Islet precursor cell (in vitro differentiated cells): ENCODE measurements around the gene CLSTN2.

Experiments
- DNase-seq: peaks from one replicate; pipeline ENCODE4 v3.0.0-alpha.2; 2018

The CLSTN2 gene

GRCh38 chr3:140467796-140468315 lies 532.9 kb downstream of the CLSTN2 start:
- peak; percentile 22 for DNase-seq

DNA sequence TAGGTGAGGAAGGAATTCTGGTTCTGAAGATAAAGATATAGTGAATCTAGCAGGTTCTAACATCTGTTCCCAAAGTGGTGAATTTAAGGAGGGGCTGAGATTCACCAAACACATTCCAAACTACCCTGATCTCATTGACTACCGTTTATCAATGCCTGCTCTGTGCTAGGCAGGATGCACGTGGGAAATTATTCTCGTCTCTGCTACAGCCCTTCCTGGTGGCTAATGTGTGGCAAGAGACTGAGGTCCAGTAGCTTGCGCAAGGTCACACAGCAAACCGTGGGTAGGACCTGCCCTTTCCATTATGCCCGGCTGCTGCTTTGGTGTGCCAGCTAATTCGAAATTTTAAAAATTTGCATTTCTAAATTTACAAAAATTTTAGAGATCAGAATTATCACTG lies 533.4 kb downstream of the CLSTN2 start:
- peak; percentile 43 for DNase-seq

DNA sequence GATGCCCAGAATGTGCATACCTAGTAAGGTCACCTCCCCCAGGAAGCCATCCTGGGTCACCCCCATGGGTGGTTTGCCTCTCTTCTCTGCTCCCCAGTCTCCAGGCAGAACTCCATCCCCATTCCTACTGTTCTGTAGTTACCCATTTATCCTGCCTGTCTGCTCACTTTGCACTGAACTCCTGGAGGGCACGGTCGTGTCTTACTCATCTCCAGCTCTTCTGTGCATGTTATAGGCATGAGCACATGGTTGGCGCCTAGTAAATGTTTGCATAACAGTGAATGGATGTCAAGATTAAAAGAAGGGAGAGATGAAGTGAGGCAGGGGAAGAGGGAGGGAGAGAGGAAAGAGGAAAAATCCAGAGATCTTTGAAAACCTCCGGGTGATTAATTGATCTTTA lies 534.5 kb downstream of the CLSTN2 start:
- DNase-seq = peak; percentile 50

DNA sequence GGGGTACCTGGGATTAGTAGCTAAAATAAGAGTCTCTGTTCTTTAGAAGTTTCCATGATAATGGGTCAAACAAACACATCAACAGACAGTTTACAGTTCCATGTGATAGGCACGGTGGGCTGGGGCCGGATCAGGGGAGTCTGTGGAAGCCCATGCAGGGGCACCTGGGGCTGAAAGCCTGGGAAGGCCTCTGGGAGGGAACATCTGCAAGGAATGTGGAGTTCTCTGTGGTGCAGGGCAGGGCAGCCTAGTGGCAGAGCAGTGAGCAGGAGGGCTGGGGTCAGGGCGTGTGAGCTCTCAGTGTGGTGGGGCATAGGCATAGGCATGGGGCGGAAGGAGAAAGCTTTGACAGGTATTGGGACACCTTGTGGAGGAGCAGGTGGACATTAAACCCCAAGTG lies 535.2 kb downstream of the CLSTN2 start:
- no peak for DNase-seq

- DNase-seq = no peak
Observed at GRCh38 chr3:140470962-140471361, 536.0 kb downstream of the CLSTN2 start.

- DNase-seq = no peak
Observed at GRCh38 chr3:140472306-140473020, 537.5 kb downstream of the CLSTN2 start.

DNA sequence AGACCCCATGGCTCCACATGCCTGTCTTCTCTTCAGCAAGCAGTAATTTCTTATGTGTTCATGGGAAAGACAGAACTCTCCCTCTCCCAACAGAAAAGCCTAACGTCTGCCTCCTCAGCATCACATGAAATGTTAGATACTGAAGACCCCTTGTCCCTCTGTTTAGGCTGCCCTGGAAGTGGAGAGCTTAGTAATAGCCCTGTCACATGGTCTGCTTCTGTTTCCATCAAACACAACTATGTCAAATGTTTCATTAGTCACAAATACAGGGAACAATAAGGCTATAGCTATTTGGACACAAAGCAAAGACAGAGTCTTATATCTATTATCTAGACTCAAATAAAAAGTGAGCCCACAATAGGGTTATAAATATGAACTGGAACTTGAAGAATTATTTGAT lies 552.6 kb downstream of the CLSTN2 start:
- no peak for DNase-seq

- DNase-seq = no peak
Observed at GRCh38 chr3:140493271-140493670, 558.3 kb downstream of the CLSTN2 start.

- DNase-seq = no peak
Observed at GRCh38 chr3:140494970-140495369, 560.0 kb downstream of the CLSTN2 start.

GRCh38 chr3:140497331-140497730 lies 562.3 kb downstream of the CLSTN2 start:
- DNase-seq = no peak

DNA sequence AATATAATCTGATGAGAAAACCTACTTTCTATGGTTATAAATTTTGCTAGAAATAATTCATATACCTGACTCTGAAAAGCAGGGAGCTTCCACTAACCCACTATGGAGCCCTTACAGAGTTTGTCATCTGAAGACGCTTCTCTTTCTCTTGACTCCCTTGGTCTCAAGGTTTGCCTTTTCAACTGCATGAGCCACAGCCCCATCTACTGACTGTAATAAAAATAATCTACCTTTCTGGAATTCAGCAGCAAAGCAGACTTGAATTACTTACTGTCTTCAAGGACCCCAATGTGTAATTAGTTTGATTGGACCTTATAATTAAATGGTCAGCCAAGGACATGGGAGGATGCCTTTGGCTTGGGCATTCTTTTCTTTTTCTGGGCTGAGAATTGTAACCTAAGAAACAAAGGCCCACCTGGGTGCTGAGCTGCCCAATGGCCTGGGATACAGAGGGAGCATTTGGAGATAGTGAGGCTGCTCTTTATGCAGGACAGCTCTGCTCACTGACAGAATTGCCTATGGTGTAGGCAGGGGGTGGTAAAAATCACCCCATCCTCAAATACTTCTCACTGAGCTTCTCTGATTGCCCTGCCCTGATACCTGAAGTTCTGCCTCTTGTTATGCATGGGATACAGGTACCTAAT lies 564.3 kb downstream of the CLSTN2 start:
- DNase-seq = no peak

DNA sequence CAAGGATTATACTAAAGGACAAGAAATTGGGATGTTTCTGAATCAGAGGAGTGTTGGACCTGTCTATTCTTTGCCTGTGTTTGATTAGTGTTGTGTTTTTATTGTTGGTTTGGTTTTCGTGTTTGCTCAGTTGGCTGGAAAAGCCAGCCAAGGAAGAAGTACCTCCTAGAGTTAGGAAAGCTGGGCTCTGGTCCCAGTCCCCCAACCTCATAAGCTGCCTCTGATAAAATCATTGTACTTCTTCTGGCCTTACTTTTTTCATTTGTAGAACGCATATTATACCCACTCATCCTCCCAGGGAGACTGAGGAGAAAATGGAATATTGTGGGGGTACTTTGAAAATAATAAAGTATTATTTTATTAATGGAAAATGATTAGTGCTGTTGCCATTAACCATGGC lies 565.5 kb downstream of the CLSTN2 start:
- DNase-seq = no peak

DNA sequence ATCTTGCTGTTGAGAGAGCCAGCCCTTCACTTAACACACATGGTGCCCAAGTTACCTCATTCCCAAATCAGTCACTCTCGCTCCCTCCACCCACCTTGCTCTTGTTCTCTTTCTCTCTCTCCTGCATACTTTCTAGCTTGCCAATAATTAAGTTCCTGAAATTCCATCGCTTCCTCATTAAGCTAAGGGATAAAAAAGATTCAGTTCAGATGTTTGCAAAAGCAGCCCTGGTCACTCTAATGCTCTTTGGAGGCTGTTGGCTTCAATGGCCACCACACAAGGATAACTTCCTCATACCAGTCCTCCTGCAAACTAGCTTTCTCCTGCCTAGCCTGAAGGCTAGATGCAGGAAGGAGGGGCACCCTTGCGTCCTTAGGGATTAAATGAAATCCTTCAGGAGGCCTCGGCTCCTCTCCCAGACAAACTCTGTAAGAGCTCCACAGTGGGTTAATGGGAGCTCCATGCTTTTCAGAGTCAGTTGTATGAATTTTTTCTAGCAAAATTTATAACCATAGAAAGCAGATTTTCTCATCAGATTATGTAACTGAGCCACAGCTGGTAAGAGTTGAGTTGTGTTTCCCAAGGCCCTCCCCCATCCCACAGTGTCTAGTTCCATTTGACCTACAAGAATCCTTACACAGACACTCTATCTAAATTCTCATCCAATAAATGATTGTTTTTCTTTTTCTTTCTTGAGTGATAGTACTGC lies 566.2 kb downstream of the CLSTN2 start:
- DNase-seq = no peak

- DNase-seq = no peak
Observed at GRCh38 chr3:140501770-140502364, 566.9 kb downstream of the CLSTN2 start.

DNA sequence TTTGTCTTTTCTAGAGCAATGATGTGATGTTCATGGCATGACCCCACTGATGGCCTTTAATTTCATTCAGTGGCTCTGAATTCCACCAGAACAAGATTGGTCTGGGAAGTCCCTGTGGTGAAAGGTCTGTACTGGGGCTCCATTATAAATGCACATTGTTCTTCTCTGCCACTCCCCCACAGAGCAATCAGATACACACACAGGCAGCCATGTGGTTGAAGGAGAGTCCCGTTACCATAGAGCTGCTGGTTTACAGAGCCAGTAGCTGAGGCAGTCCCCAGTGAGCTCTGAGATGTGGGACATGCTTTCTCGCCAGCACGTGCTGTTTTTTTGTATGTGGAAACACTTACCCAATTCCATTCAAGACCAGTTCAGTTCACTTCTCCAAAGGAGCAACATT lies 570.2 kb downstream of the CLSTN2 start:
- DNase-seq = peak; percentile 76

- no peak for DNase-seq
Observed at GRCh38 chr3:140505876-140506275, 570.9 kb downstream of the CLSTN2 start.

DNA sequence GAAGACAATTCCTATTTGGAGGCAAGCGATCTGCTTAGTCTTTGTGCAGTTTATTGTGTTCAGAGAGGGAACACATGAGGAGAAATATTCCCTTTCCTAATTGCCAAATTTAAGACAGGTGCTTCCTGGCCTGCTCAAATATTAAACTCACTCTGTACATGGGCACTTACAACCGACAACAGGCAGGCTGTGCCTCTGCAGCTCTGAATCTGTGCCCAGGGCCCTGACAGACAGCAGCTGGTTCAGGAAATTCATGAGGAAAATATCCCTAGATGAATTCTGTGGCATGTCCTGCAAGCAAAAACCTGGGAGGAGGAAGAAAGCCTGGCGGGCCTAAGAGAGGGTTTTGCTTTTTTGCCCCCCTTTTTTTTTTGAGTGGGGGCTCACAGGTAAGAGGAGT lies 573.6 kb downstream of the CLSTN2 start:
- no peak for DNase-seq

GRCh38 chr3:140509534-140509933 lies 574.5 kb downstream of the CLSTN2 start:
- peak; percentile 89 for DNase-seq

GRCh38 chr3:140510303-140510861 lies 575.4 kb downstream of the CLSTN2 start:
- no peak for DNase-seq

GRCh38 chr3:140521751-140522445 lies 586.9 kb downstream of the CLSTN2 start:
- peak; percentile 95 for DNase-seq

DNA sequence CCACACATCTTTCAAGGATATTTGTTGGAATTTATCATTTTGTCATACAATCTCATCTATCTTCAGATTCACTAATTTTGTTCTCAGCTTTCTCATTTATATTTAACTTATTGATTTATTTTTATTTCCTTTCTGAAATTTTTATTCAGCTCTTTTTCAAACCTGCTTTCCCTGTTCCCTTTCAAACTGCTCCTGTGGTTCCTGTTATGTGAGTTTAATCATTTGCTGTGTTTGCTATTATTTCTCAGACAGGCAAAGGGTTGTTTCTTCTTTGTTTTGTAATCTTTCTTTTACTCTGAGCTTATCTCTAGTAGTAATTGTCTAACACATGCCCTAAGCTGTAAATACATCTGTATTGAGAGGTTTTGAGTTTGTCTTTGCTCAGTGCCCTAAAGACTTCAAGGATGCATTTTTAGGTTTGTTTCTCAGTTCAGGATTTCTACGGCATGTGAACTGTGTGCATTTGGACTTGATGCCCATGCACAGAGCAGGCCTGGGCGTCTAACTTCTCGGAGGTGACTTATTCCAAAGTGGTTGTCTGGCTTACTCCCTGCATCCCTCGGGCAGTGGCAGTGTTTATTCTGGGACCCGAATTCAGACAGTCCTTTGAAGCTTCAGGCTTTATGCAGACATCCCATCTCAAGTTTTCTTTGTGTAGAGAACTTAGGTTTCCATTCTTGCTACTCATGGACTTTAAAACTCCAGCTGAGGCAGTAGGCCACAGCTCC lies 587.8 kb downstream of the CLSTN2 start:
- peak; percentile 66 for DNase-seq

DNA sequence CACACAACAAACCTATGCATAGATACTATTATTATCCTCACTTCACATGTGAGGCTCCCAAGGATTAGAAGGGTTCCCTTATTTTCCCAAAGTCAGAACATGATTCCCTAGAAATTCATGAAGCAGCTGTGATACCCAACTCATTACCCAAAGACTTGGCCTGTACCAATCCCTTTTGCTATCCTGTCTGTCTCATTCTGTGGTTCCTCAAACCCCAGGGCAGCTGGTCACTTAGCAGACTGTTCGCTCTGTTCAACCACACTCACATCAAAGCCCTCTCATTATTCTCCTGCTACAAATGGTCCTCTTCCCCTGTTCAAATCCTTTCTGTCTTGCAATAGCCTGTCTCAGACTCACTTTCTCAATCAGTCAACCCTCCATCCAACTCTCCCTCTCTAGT lies 588.6 kb downstream of the CLSTN2 start:
- no peak for DNase-seq
